Sigmoid colon (tissue), 7 donors: Measurements from ENCODE around the gene OR6N1. TPM values are rescaled to one million over a fixed set of nuclear protein-coding genes. Genes with fewer than 3 reads are reported as not detected.

Experiments used
- DNase-seq: peaks from one replicate; pipeline ENCODE4 v3.0.0-alpha.2; 2019
- H3K27ac ChIP-seq, 4 donors: fragments of 200-600 bp; sonication (generic); one replicate each; pipeline ENCODE4 v1.5.1; 2016 to 2019; ENCODE audit warnings: mild to moderate bottlenecking in 1 of 4
- H3K27me3 ChIP-seq, 3 donors: fragments of 200-600 bp; sonication (generic); one replicate each; pipeline ENCODE4 v1.5.1; 2019; ENCODE audit warnings: mild to moderate bottlenecking in 1 of 3
- H3K36me3 ChIP-seq, 4 donors: fragments of 200-600 bp; sonication (generic); one replicate each; pipeline ENCODE4 v1.5.1; 2016 to 2019
- H3K4me1 ChIP-seq, 4 donors: fragments of 200-600 bp; sonication (generic); one replicate each; pipeline ENCODE4 v1.5.1; 2017 to 2019
- H3K4me3 ChIP-seq, 4 donors: fragments of 200-600 bp; sonication (generic); one replicate each; pipeline ENCODE4 v1.5.1; 2017 to 2019; ENCODE audit warnings: mild to moderate bottlenecking in 2 of 4, moderate library complexity in 1 of 4
- H3K9me3 ChIP-seq, 4 donors: fragments of 200-600 bp in 3 of 4; sonication (generic) in 3 of 4; one replicate each; pipeline versions ENCODE4 v1.5.1 to v1.6.1; 2013 to 2019
- CTCF ChIP-seq, 4 experiments: fragments of 450-650 bp in 3 of 4; fragments of 200-600 bp in 1 of 4; IDR thresholded peaks; one replicate each; pipeline ENCODE4 v1.5.1; 2016 to 2019; ENCODE audit warnings: antibody characterized with exemption in 4 of 4, mild to moderate bottlenecking in 3 of 4, moderate library complexity in 2 of 4
- EP300 ChIP-seq, 4 donors: sonication (generic); formaldehyde crosslinking; IDR thresholded peaks; one replicate each; pipeline ENCODE4 v1.6.1; 2017; ENCODE audit warnings: antibody characterized with exemption in 4 of 4
- POLR2A ChIP-seq, 2 donors: fragments of 450-650 bp; IDR thresholded peaks; one replicate each; pipeline ENCODE4 v1.6.1; 2016; ENCODE audit warnings: antibody characterized with exemption in 2 of 2, mild to moderate bottlenecking in 2 of 2, moderate library complexity in 2 of 2
- POLR2AphosphoS5 ChIP-seq, 4 donors: sonication (generic); formaldehyde crosslinking; IDR thresholded peaks; one replicate each; pipeline ENCODE4 v1.6.1; 2017; ENCODE audit warnings: antibody characterized with exemption in 4 of 4
- WGBS, 2 donors: extraction: QIAGEN DNeasy Blood & Tissue Kit; methylation state at CpG; one replicate each; pipeline ENCODE4 v1.1.7; 2013; 5-methylcytosine and 5-hydroxymethylcytosine counted together
- intact Hi-C: fragments of 100-400 bp; cut with DNase I; formaldehyde crosslinking; loops from one replicate; pipeline ENCODE4 v1.15.1; 2023
- polyA plus RNA-seq, 3 donors: library from polyadenylated mRNA; stranded (reverse); fragments of 200-250 nt; gene quantifications; one replicate each; pipeline ENCODE4 v1.2.3, GENCODE V29; 2013
- total RNA-seq, 4 donors: library from RNA; depleted of rRNA; stranded (reverse); fragments of >200 nt; gene quantifications; one replicate each; pipeline ENCODE4 v1.1.0, GENCODE V29; 2016
- donor health status: healthy with polysubstance abuse.
- donor health status: Bipolar disorder and iron deficiency.
- donor health status: healthy.

Gene OR6N1
- total and polyA plus RNA-seq, 7 donors, result not detected

GRCh38 chr1:158818560-158818959 is 46.6 kb upstream of the OR6N1 start:
- intact Hi-C loops, result no loop called here
- Histone ChIP-seq H3K4me3 (no peak overlapping the region), H3K36me3 (no peaks in the 10 kb centered on the region), H3K4me1 (peaks cover 0 to 6% (median 0%) of the 10 kb centered on the region in 4 donors), H3K27ac (no peak overlapping the region), H3K27me3 (no peaks in the 10 kb centered on the region), H3K9me3 (no peaks in the 10 kb centered on the region)
- TF ChIP-seq POLR2A (IDR thresholded peaks at IDR 0.05) (no peak), POLR2AphosphoS5 (IDR thresholded peaks at IDR 0.05) (no peak), CTCF (IDR thresholded peaks at IDR 0.05) (no peak), EP300 (IDR thresholded peaks at IDR 0.05) (no peak)
- WGBS, 2 donors, result 37 to 54% methylated on average over 1 of the region's 1 CpG
- DNase-seq, result no peak

- H3K4me3 ChIP-seq, result no peak overlapping the region
- H3K27me3 ChIP-seq, result no peaks in the 10 kb centered on the region
- H3K9me3 ChIP-seq, result no peaks in the 10 kb centered on the region
- DNase-seq, result no peak
- no peak overlapping the region for H3K27ac ChIP-seq
- no peak for TF ChIP-seq EP300 (IDR thresholded peaks at IDR 0.05)
- no peak for TF ChIP-seq CTCF (IDR thresholded peaks at IDR 0.05)
- no peak for TF ChIP-seq POLR2AphosphoS5 (IDR thresholded peaks at IDR 0.05)
- no peak for TF ChIP-seq POLR2A (IDR thresholded peaks at IDR 0.05)
- H3K36me3 ChIP-seq, result no peaks in the 10 kb centered on the region
- peaks cover 0 to 6% (median 0%) of the 10 kb centered on the region in 4 donors for H3K4me1 ChIP-seq
- intact Hi-C loops, result no loop called here
- WGBS, 2 donors, result 73 to 87% methylated on average over 1 of the region's 1 CpG
Observed at GRCh38 chr1:158814970-158815369, 43.0 kb upstream of the OR6N1 start.

GRCh38 chr1:158813164-158813563 is 41.2 kb upstream of the OR6N1 start:
- no peaks in the 10 kb centered on the region for H3K9me3 ChIP-seq
- intact Hi-C loops, result no loop called here
- DNase-seq, result no peak
- no peak overlapping the region for H3K4me3 ChIP-seq
- WGBS, 2 donors, result 42 to 48% methylated on average over 3 of the region's 3 CpGs
- TF ChIP-seq EP300 (IDR thresholded peaks at IDR 0.05) (no peak), POLR2AphosphoS5 (IDR thresholded peaks at IDR 0.05) (no peak), CTCF (IDR thresholded peaks at IDR 0.05) (no peak), POLR2A (IDR thresholded peaks at IDR 0.05) (no peak)
- H3K27me3 ChIP-seq, result no peaks in the 10 kb centered on the region
- H3K36me3 ChIP-seq, result no peaks in the 10 kb centered on the region
- H3K27ac ChIP-seq, result no peak overlapping the region
- H3K4me1 ChIP-seq, result no peaks in the 10 kb centered on the region

- WGBS, 2 donors, result 51 to 79% methylated on average over 2 of the region's 2 CpGs
- no peaks in the 10 kb centered on the region for H3K27me3 ChIP-seq
- no peaks in the 10 kb centered on the region for H3K36me3 ChIP-seq
- H3K27ac ChIP-seq, result no peak overlapping the region
- H3K9me3 ChIP-seq, result no peaks in the 10 kb centered on the region
- TF ChIP-seq EP300 (IDR thresholded peaks at IDR 0.05), result no peak
- TF ChIP-seq POLR2A (IDR thresholded peaks at IDR 0.05), result no peak
- no peak for TF ChIP-seq POLR2AphosphoS5 (IDR thresholded peaks at IDR 0.05)
- TF ChIP-seq CTCF (IDR thresholded peaks at IDR 0.05), result no peak
- intact Hi-C loops, result no loop called here
- no peak for DNase-seq
- H3K4me3 ChIP-seq, result no peak overlapping the region
- peaks cover 0 to 4% (median 2%) of the 10 kb centered on the region in 4 donors for H3K4me1 ChIP-seq
Observed at GRCh38 chr1:158812336-158812735, 40.3 kb upstream of the OR6N1 start.

- no peak for DNase-seq
- intact Hi-C loops, result no loop called here
- H3K27ac ChIP-seq, result no peak overlapping the region
- H3K4me1 ChIP-seq, result peaks cover 0 to 12% (median 4%) of the 10 kb centered on the region in 4 donors
- H3K9me3 ChIP-seq, result no peaks in the 10 kb centered on the region
- 72 to 75% methylated on average over 4 of the region's 4 CpGs for WGBS, 2 donors
- H3K36me3 ChIP-seq, result no peaks in the 10 kb centered on the region
- no peak overlapping the region for H3K4me3 ChIP-seq
- no peaks in the 10 kb centered on the region for H3K27me3 ChIP-seq
- TF ChIP-seq POLR2A (IDR thresholded peaks at IDR 0.05), result no peak
- no peak for TF ChIP-seq POLR2AphosphoS5 (IDR thresholded peaks at IDR 0.05)
- TF ChIP-seq CTCF (IDR thresholded peaks at IDR 0.05), result no peak
- no peak for TF ChIP-seq EP300 (IDR thresholded peaks at IDR 0.05)
Observed at GRCh38 chr1:158810311-158810710, 38.3 kb upstream of the OR6N1 start.
